GM23338 (cell line): ENCODE results near the gene PRR14. TPM values are rescaled to one million over a fixed set of nuclear protein-coding genes. Genes with fewer than 3 reads are reported as not detected.

ENCODE experiments used
- ATAC-seq: fragments of 200-7000 bp; cut with Tn5 transposase; 3 replicates; pipeline ENCODE4 v1.9.1; 2020
- DNase-seq: peaks from one replicate; pipeline ENCODE4 v3.0.0-alpha.2; 2015; ENCODE audit warnings: low spot score
- H2AFZ ChIP-seq: fragments of 200-600 bp; sonication (generic); 2 replicates; pipeline ENCODE4 v1.8.0; 2016; ENCODE audit warnings: antibody characterized with exemption, mild to moderate bottlenecking, moderate library complexity
- H3F3A ChIP-seq: fragments of 200-600 bp; sonication (generic); replicated peaks from 2 replicates; pipeline ENCODE4 v1.8.0; 2017; ENCODE audit warnings: antibody characterized with exemption, mixed run types, low read depth
- H3K27ac ChIP-seq: fragments of 200-600 bp; sonication (generic); 2 replicates; pipeline ENCODE4 v1.6.1; 2016; ENCODE audit warnings: low read depth
- H3K27me3 ChIP-seq: fragments of 200-600 bp; sonication (generic); 2 replicates; pipeline ENCODE4 v1.8.0; 2016; ENCODE audit warnings: mild to moderate bottlenecking, mixed run types, moderate library complexity; ENCODE audit not compliant: insufficient read depth
- H3K36me3 ChIP-seq: fragments of 200-600 bp; sonication (generic); 2 replicates; pipeline ENCODE4 v1.8.0; 2016; ENCODE audit warnings: mild to moderate bottlenecking; ENCODE audit not compliant: insufficient read depth
- H3K4me1 ChIP-seq: fragments of 200-600 bp; sonication (generic); 2 replicates; pipeline ENCODE4 v1.8.0; 2016; ENCODE audit warnings: mild to moderate bottlenecking, moderate library complexity; ENCODE audit not compliant: insufficient read depth
- H3K4me2 ChIP-seq: fragments of 200-600 bp; sonication (generic); 2 replicates; pipeline ENCODE4 v1.7.1; 2017; ENCODE audit warnings: mixed run types
- H3K4me3 ChIP-seq: fragments of 200-600 bp; sonication (generic); 2 replicates; pipeline ENCODE4 v1.6.1; 2016; ENCODE audit warnings: mixed run types
- H3K79me2 ChIP-seq: fragments of 200-600 bp; sonication (generic); replicated peaks from 2 replicates; pipeline ENCODE4 v1.8.0; 2017; ENCODE audit warnings: mild to moderate bottlenecking; ENCODE audit not compliant: insufficient read depth
- H3K9me2 ChIP-seq: fragments of 200-600 bp; sonication (generic); 2 replicates; pipeline ENCODE4 v1.8.0; 2017; ENCODE audit not compliant: insufficient read depth
- H4K20me1 ChIP-seq: fragments of 200-600 bp; sonication (generic); replicated peaks from 2 replicates; pipeline ENCODE4 v1.8.0; 2017; ENCODE audit warnings: mild to moderate bottlenecking; ENCODE audit not compliant: insufficient read depth
- H3K27ac Mint-ChIP-seq: 2 replicates; pipeline ENCODE4 v1.8.0; 2020; ENCODE audit warnings: inconsistent platforms, mild to moderate bottlenecking, moderate library complexity, mixed read lengths
- H3K27me3 Mint-ChIP-seq: 3 replicates; pipeline ENCODE4 v1.8.0; 2022; ENCODE audit warnings: low read depth, mild to moderate bottlenecking, moderate library complexity, mixed read lengths, inconsistent platforms; ENCODE audit not compliant: insufficient read depth, poor library complexity
- H3K36me3 Mint-ChIP-seq: 3 replicates; pipeline ENCODE4 v1.8.0; 2021; ENCODE audit warnings: low read depth, mild to moderate bottlenecking, inconsistent platforms, moderate library complexity, mixed read lengths
- H3K4me1 Mint-ChIP-seq: 3 replicates; pipeline ENCODE4 v1.8.0; 2020; ENCODE audit warnings: mild to moderate bottlenecking, inconsistent platforms, mixed read lengths
- H3K4me3 Mint-ChIP-seq: 3 replicates; pipeline ENCODE4 v1.8.0; 2021; ENCODE audit warnings: moderate library complexity, mild to moderate bottlenecking, inconsistent platforms, mixed read lengths
- H3K9me3 Mint-ChIP-seq: 3 replicates; pipeline ENCODE4 v1.8.0; 2020; ENCODE audit warnings: moderate library complexity, mild to moderate bottlenecking, inconsistent platforms, mixed read lengths
- ETS1 ChIP-seq: IDR thresholded peaks from 2 replicates; pipeline ENCODE4 v1.6.1; 2016; ENCODE audit warnings: antibody characterized with exemption
- EZH2 ChIP-seq: fragments of 200-600 bp; sonication (generic); IDR thresholded peaks from one replicate; pipeline ENCODE4 v1.8.0; 2017; ENCODE audit warnings: antibody characterized with exemption, mild to moderate bottlenecking, low read depth; ENCODE audit not compliant: unreplicated experiment
- JUNB ChIP-seq: IDR thresholded peaks from one replicate; pipeline ENCODE4 v1.6.1; 2016; ENCODE audit warnings: antibody characterized with exemption; ENCODE audit not compliant: unreplicated experiment
- NANOG ChIP-seq: IDR thresholded peaks from 2 replicates; pipeline ENCODE4 v1.6.1; 2016; ENCODE audit warnings: antibody characterized with exemption, borderline replicate concordance
- REST ChIP-seq: IDR thresholded peaks from one replicate; pipeline ENCODE4 v1.6.1; 2018; ENCODE audit warnings: antibody characterized with exemption; ENCODE audit not compliant: unreplicated experiment
- STAT1 ChIP-seq: IDR thresholded peaks from one replicate; pipeline ENCODE4 v1.6.1; 2016; ENCODE audit warnings: antibody characterized with exemption; ENCODE audit not compliant: unreplicated experiment
- ZNF114 ChIP-seq: fragments of 250-450 bp; sonication (Bioruptor Pico); IDR thresholded peaks from 2 replicates; pipeline ENCODE4 v1.5.0; 2020; ENCODE audit warnings: mild to moderate bottlenecking, moderate library complexity
- ZNF462 ChIP-seq: fragments of 250-450 bp; sonication (Bioruptor Pico); IDR thresholded peaks from 2 replicates; pipeline ENCODE4 v1.5.0; 2020; ENCODE audit warnings: mild to moderate bottlenecking, moderate library complexity
- polyA plus RNA-seq: library from polyadenylated mRNA; unstranded; fragments of >200 nt; fragmentation: Nextera tagmentation; extraction: Ambion mirVana; gene quantifications from 2 replicates; pipeline ENCODE4 v1.2.1, GENCODE V29; 2016
- total RNA-seq: library from RNA; depleted of rRNA; stranded (reverse); fragments of >200 nt; shearing (Covaris generic); gene quantifications from 2 replicates; pipeline ENCODE4 v1.2.3, GENCODE V29; 2014

PRR14 gene
- total and polyA plus RNA-seq, 2 experiments from 2014 or later: 4.6 to 12.7 TPM

GRCh38 chr16:30644334-30644830, 6.4 kb upstream of the PRR14 start:
- Histone ChIP-seq H3K27ac (no peak overlapping the region), H4K20me1 (no peaks in the 10 kb centered on the region), H3K27me3 (peaks cover 6% of the 10 kb centered on the region; the same call in 1 of the 2 replicates), H2AFZ (no peak overlapping the region), H3F3A (no peaks in the 10 kb centered on the region), H3K4me1 (no peaks in the 10 kb centered on the region), H3K4me2 (no peak overlapping the region), H3K79me2 (no peaks in the 10 kb centered on the region), H3K36me3 (no peaks in the 10 kb centered on the region), H3K9me2 (no peaks in the 10 kb centered on the region), H3K4me3 (no peak overlapping the region)
- Mint-ChIP-seq H3K9me3 (no peaks in the 10 kb centered on the region), H3K27me3 (peaks cover 12% of the 10 kb centered on the region), H3K4me1 (no peaks in the 10 kb centered on the region; the same call in 2 of the 3 replicates), H3K4me3 (no peak overlapping the region), H3K36me3 (no peaks in the 10 kb centered on the region), H3K27ac (no peak overlapping the region)
- TF ChIP-seq REST (no peak), EZH2 (no peak), STAT1 (no peak)
- no peak for DNase-seq
- ATAC-seq: no peak

- Histone ChIP-seq H4K20me1 (no peaks in the 10 kb centered on the region), H3K9me2 (no peaks in the 10 kb centered on the region), H3K79me2 (no peaks in the 10 kb centered on the region), H2AFZ (no peak overlapping the region), H3F3A (no peaks in the 10 kb centered on the region), H3K27ac (no peak overlapping the region), H3K27me3 (peaks cover 6% of the 10 kb centered on the region; the same call in 1 of the 2 replicates), H3K4me1 (no peaks in the 10 kb centered on the region), H3K4me2 (no peak overlapping the region), H3K36me3 (no peaks in the 10 kb centered on the region), H3K4me3 (no peak overlapping the region)
- no peak overlapping the region for H3K27ac Mint-ChIP-seq
- peaks cover 17% of the 10 kb centered on the region for H3K27me3 Mint-ChIP-seq
- no peaks in the 10 kb centered on the region for H3K36me3 Mint-ChIP-seq
- no peaks in the 10 kb centered on the region for H3K9me3 Mint-ChIP-seq
- DNase-seq: no peak
- no peak for ATAC-seq
- peaks cover 5% of the 10 kb centered on the region for H3K4me1 Mint-ChIP-seq
- no peak overlapping the region for H3K4me3 Mint-ChIP-seq
- no peak for TF ChIP-seq ZNF462
- no peak for TF ChIP-seq EZH2
- TF ChIP-seq STAT1: no peak
- no peak for TF ChIP-seq ZNF114 (CRISPR knock-in tag)
- no peak for TF ChIP-seq JUNB
- TF ChIP-seq NANOG: no peak
- TF ChIP-seq ETS1: no peak
Measured at GRCh38 chr16:30645727-30646126, 5.0 kb upstream of the PRR14 start.
